ENCODE results near the gene CASKIN1. TPM values are rescaled to one million over a fixed set of nuclear protein-coding genes. Genes with fewer than 3 reads are reported as not detected.

The CASKIN1 gene
- total RNA-seq, 1 experiment from 2014 or later: 7.9 TPM

DNA sequence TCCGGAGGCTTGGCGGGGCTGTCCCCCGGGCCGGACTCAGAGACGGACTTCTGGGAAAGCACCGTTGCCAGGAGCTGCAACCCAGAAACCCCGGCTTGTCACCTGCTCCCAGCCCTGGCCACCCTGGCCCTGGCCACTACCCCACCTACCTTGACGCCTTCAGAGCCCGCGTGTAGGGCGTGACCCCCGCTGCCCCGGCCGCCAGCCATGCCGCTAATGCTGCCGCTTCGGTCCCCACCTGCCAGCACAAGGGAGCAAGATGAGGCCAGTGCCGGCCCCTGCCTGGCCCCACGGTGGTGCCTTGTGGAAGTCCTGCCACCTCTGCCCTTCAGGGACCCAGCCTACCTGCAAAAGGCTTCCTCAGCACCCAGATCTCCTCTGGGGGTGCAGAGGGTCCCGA, 11.4 kb downstream of the CASKIN1 start:
- Mint-ChIP-seq H3K9me3 (no peaks in the 10 kb centered on the region), H3K27ac (no peak overlapping the region), H3K36me3 (ENCODE audit: insufficient read depth in 1 of 3, low read depth in 3 of 3) (peaks cover 0 to 9% (median 4%) of the 10 kb centered on the region in 3 experiments; a peak in 3 of 7 replicates), H3K4me3 (no peak overlapping the region), H3K27me3 (ENCODE audit: low read depth) (no peaks in the 10 kb centered on the region; the same call in 1 of the 2 replicates), H3K4me1 (peaks cover 3 to 8% of the 10 kb centered on the region in 2 experiments)
- Histone ChIP-seq H2BK15ac (ENCODE audit: low read depth, low read length) (no peak overlapping the region), H3K27me3 (ENCODE audit: insufficient read depth, low read length) (no peaks in the 10 kb centered on the region), H2AFZ (ENCODE audit: low read length) (no peak overlapping the region), H3K9ac (ENCODE audit: extremely low read depth, insufficient read length, low read length) (no peak overlapping the region), H4K20me1 (ENCODE audit: control insufficient read depth, insufficient read depth, insufficient read length) (peaks cover 3% of the 10 kb centered on the region), H3K79me1 (ENCODE audit: insufficient read depth, low read depth, low read length, poor library complexity, severe bottlenecking) (no peaks in the 10 kb centered on the region), H3K79me2 (ENCODE audit: insufficient read depth, low read length) (no peaks in the 10 kb centered on the region), H3K4ac (ENCODE audit: low read depth, low read length) (no peak overlapping the region), H3K4me1 (ENCODE audit: insufficient read depth, low read length) (no peaks in the 10 kb centered on the region), H2BK120ac (ENCODE audit: low read depth, low read length, poor library complexity, severe bottlenecking) (no peak overlapping the region), H3K27ac (ENCODE audit: insufficient read length, low read depth, low read length) (no peak overlapping the region), H2AK5ac (ENCODE audit: insufficient read length, low read length) (no peak overlapping the region), H3K18ac (ENCODE audit: insufficient read length, low read depth, low read length) (no peak overlapping the region), H4K91ac (ENCODE audit: insufficient read length, low read depth, low read length) (no peak overlapping the region), H2BK5ac (ENCODE audit: insufficient read length, low read length) (no peak overlapping the region), H2BK12ac (ENCODE audit: insufficient read length, low read depth, low read length) (no peak overlapping the region), H3K14ac (ENCODE audit: insufficient read depth, low read length) (no peak overlapping the region), H4K8ac (replicated peaks; ENCODE audit: insufficient read length, low read depth, low read length) (no peak overlapping the region), H3K4me2 (ENCODE audit: insufficient read depth, insufficient read length, low read length) (no peak overlapping the region), H3K9me3 (ENCODE audit: control insufficient read depth, low read depth, low read length) (no peaks in the 10 kb centered on the region), H3K23me2 (ENCODE audit: insufficient read length, low read depth, low read length, poor library complexity, severe bottlenecking) (no peaks in the 10 kb centered on the region), H3K56ac (ENCODE audit: insufficient read length, low read depth, low read length) (no peak overlapping the region), H3T11ph (ENCODE audit: low read length) (no peak overlapping the region), H3K23ac (ENCODE audit: insufficient read length, low read depth, low read length) (no peak overlapping the region), H4K5ac (ENCODE audit: insufficient read length, low read depth, low read length) (no peak overlapping the region), H2BK20ac (ENCODE audit: low read depth, low read length, poor library complexity, severe bottlenecking) (no peak overlapping the region)
- no peak for DNase-seq
- TF ChIP-seq, protein P1, sequence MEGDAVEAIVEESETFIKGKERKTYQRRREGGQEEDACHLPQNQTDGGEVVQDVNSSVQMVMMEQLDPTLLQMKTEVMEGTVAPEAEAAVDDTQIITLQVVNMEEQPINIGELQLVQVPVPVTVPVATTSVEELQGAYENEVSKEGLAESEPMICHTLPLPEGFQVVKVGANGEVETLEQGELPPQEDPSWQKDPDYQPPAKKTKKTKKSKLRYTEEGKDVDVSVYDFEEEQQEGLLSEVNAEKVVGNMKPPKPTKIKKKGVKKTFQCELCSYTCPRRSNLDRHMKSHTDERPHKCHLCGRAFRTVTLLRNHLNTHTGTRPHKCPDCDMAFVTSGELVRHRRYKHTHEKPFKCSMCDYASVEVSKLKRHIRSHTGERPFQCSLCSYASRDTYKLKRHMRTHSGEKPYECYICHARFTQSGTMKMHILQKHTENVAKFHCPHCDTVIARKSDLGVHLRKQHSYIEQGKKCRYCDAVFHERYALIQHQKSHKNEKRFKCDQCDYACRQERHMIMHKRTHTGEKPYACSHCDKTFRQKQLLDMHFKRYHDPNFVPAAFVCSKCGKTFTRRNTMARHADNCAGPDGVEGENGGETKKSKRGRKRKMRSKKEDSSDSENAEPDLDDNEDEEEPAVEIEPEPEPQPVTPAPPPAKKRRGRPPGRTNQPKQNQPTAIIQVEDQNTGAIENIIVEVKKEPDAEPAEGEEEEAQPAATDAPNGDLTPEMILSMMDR (conservative IDR thresholded peaks at IDR 0.05): no peak
- no CpG with 5 or more reads among the region's 20 CpGs for WGBS (ENCODE audit: extremely low coverage, insufficient read length, low lambda C conversion rate)

Measured in H9 (cell line).